ENCODE results near the gene ADAM21.
A peak's percentile ranks its signal among the peaks of the same experiment; 100 is the strongest.
"Not testable (repeated sequence)": the region's sequence is repeated elsewhere in the genome, so short reads cannot be mapped to it uniquely, and the experiment has no call there.

ADAM21 gene

GRCh38 chr14:70451874-70452273, at the start of gene ADAM21:
Gene ADAM21 (plus strand): TSS chr14:70452174. CDS start chr14:70457500, 5,326 bp downstream.
- DNase-seq (ENCODE audit: low spot score) = no peak

GRCh38 chr14:70403335-70403734, 48.6 kb upstream of the ADAM21 start:
- DNase-seq (ENCODE audit: low spot score) = not testable (repeated sequence)

- not testable (repeated sequence) for DNase-seq (ENCODE audit: low spot score)
Measured at GRCh38 chr14:70406216-70406615, 45.8 kb upstream of the ADAM21 start.

- DNase-seq (ENCODE audit: low spot score) = no peak
Measured at GRCh38 chr14:70407621-70408020, 44.4 kb upstream of the ADAM21 start.

GRCh38 chr14:70415788-70416187, 36.2 kb upstream of the ADAM21 start:
- no peak for DNase-seq (ENCODE audit: low spot score)

DNA sequence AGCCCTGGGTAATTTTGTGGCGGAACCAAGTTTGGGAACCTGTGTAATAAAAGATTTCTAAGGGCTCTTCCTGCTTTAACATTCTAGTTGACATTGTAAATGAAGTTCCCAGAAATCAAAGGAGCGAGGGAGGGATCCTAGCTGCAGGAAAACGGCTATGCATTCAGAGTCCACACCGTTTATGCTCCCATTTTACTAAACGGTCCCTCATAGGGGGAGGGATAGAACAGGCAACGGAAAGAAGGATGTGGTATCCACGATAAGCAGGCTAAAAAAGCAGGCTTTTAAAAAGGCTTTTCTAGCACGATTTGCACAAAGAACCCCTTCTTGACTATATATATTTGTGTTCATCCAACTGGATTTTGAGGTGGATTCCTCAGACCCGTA, 35.6 kb upstream of the ADAM21 start:
- DNase-seq (ENCODE audit: low spot score) = peak; percentile 30

DNA sequence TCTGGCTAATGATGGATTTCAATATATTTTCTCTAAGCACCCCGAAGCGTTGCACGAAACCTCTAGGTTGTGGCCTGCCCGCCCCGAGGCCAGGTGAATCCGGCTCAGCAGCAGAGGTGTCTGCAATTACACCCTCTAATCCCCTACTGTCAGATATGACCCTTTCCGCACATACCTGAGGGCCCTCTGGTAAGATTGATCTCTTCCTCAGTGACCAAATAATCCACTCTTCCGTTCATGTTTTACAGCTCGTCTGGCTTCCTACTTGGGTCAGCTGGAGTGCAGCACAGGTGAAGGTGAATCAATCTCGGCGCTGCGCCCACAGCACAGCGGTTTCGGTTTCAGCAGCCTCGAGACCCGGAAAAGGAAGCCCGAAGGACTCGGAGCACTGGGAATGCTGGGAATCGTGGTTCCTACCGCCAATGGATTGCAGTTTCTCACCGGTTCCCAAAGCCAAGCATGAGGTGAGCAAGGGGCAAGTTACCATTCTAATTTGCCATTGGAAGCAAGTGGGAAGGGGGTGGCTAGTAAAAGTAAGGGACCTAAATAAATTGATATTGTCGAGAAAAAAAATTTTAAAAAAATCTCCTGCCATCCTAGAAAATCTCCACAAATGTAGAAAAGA, 35.1 kb upstream of the ADAM21 start, which contains the start of gene SYNJ2BP:
SYNJ2BP (minus strand) TSS at position 366 of the 625 bp plus-strand sequence; CDS start at position 239, 127 bp downstream.
- DNase-seq (ENCODE audit: low spot score) = peak; percentile 87

- DNase-seq (ENCODE audit: low spot score) = not testable (repeated sequence)
Measured at GRCh38 chr14:70419270-70419931, 32.6 kb upstream of the ADAM21 start.

- DNase-seq (ENCODE audit: low spot score) = no peak
Measured at GRCh38 chr14:70422538-70422937, 29.4 kb upstream of the ADAM21 start.

- DNase-seq (ENCODE audit: low spot score) = no peak
Measured at GRCh38 chr14:70425354-70425753, 26.6 kb upstream of the ADAM21 start.

DNA sequence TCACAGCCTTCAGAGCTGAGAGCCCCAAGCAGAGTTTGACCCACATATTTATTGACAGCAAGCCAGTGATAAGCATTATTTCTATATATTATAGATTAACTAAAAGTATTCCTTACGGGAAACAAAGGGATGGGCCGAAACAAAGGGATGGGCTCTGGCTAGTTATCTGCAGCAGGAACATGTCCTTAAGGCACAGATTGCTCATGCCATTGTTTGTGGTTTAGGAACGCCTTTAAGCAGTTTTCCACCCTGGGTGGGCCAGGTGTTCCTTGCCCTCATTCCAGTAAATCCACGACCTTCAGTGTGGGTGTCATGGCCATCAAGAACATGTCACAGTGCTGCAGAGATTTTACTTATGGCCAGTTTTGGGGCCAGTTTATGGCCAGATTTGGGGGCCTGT, 25.4 kb upstream of the ADAM21 start:
- not testable (repeated sequence) for DNase-seq (ENCODE audit: low spot score)

- no peak for DNase-seq (ENCODE audit: low spot score)
Measured at GRCh38 chr14:70436867-70437266, 15.1 kb upstream of the ADAM21 start.

DNA sequence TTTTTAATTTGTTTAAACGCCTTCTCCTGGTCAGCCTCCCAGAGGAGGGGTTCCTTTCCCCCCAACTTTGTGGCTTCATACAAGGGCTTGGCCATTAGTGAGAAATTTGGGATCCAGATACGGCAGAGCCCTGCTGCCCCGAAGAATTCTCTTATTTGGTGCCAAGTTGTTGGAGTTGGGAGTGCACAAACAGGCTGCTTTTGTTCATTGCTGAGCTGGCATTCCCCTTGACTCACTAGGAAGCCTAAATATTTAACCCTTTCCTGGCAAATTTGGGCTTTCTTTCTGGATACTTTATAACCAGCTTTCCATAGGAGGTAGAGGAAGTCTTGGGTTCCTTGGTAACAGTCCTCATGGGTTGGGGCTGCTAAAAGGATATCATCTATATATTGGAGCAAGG, 10.3 kb upstream of the ADAM21 start:
- no peak for DNase-seq (ENCODE audit: low spot score)

- no peak for DNase-seq (ENCODE audit: low spot score)
Measured at GRCh38 chr14:70442750-70443149, 9.2 kb upstream of the ADAM21 start.

DNA sequence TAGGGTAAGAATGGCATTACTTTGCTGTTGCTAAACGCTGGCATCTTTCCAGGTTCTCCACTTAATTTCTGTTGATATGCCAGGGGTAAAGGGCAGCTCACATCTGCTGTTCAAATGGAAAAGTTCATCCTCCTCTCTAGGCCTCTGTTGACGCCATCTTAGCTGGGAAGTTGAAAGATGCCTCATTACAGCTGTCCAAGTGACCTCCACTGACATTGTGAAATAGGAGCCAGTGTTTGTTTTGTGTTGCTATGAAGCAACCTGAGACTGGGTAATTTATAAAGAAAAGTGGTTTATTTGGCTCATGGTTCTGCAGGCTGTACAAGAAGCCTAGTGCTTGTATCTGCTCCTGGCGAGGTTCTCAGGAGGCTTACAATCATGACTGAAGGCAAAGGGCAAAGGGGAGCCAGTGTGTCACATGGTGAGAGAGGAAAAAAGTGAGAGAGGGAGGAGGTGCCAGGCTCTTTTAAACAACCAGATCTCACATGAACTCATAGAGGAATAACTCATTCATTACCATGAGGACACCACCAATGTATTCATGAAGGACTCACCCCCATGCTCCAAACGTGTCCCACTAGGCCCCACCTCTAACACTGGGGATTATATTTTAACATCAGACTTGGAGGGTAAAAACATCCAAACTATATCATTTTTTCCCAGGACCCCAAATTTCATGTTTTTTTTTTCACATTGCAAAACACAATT, 3.2 kb upstream of the ADAM21 start:
- no peak for DNase-seq (ENCODE audit: low spot score)

GRCh38 chr14:70454731-70455130, 2.8 kb downstream of the ADAM21 start:
- DNase-seq (ENCODE audit: low spot score) = no peak

- DNase-seq (ENCODE audit: low spot score) = no peak
Measured at GRCh38 chr14:70468731-70469130, 16.8 kb downstream of the ADAM21 start.

GRCh38 chr14:70470863-70471563, 19.0 kb downstream of the ADAM21 start:
- DNase-seq (ENCODE audit: low spot score) = not testable (repeated sequence)

GRCh38 chr14:70472253-70473159, 20.5 kb downstream of the ADAM21 start:
- DNase-seq (ENCODE audit: low spot score) = no peak

DNA sequence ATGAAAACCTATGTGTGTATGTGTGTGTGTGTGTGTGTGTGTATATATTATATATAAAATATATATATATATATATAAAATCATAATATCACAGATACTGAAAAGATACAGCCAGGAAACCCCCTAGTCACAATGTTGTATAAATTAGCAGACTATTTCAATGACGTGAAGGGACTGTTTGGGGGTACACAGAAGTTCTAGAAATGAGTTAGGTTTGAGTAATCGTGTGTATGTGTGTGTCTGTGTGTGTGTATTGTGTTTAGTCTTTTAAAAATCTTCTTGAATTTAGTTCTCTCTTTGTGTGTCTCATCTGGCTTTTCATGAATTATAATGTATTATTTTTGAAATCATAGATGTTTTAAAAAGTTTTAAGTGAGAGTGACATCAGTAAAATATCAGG, 21.9 kb downstream of the ADAM21 start:
- no peak for DNase-seq (ENCODE audit: low spot score)

GRCh38 chr14:70475459-70475858, 23.5 kb downstream of the ADAM21 start:
- not testable (repeated sequence) for DNase-seq (ENCODE audit: low spot score)
